Stimulated activated CD8-positive, alpha-beta memory T cell treated with anti-CD3 and anti-CD28 coated beads, Interleukin-12 subunit alpha, Interleukin-12 subunit beta, amount 100 ng/mL, for 24 hours (primary cell): ENCODE data around the gene PRKN.
"Not testable (repeated sequence)": the region's sequence is repeated elsewhere in the genome, so short reads cannot be mapped to it uniquely, and the experiment has no call there.

Source experiments
- DNase-seq: peaks from one replicate; pipeline ENCODE4 v3.0.0-alpha.2; 2020; ENCODE audit errors: extremely low read depth

The PRKN gene

DNA sequence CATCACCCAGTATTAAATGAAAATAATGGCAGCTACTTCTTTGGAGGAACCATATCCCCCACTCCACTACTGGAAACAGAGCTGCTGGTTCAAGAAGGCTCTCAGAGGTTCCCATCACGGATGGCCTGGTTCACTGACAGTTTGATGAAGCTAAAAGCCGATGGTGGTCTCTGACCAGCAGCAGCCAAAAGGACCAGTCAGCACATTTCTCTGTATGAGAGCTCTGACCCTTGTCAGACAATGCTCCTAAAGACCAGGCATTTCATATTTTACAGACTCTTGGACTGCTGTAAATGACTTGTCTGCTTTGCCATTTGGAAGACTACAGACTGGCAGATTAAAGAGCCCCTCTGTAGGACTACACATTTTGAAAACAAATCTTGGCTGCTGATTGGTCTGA, 16.6 kb downstream of the PRKN start:
- DNase-seq, result no peak

DNA sequence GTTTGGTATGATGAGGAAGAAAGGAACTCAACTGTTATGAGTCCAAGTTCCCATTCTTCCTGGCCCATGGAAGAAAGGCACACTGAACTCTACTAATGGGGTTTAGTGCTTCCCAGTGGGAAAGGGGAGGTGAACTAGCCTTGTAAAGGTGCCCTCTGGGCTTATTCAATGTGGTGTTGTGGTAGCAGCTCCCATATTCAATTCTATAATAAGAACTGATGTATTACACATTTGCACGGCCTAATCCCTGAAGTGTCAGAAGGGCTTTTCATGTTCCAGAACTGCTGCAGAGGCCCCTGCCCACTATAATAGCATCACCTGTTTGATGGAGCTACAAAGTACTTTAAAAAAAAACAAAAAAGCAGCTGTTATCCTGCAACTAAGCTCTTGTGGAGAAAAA, 17.1 kb downstream of the PRKN start:
- DNase-seq, result no peak

DNA sequence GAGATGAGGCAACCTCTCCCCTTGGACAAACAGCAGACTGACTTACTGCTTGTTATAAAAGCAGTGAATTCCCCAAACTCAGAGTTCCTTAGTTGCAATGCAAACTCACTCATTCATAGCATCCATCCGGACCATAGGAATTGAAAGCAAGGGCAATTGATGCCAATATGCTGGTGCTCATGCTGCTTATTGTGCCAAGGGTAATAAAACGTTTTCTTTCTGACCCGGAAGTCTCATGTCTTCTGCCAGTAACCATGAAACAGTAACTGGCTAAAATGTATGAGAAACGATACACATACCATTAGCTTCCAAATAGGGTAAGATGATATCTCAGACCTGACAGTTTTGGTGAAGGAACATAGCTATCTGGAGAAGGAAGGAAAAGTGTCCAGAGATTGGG, 18.1 kb downstream of the PRKN start:
- DNase-seq, result no peak

- DNase-seq, result no peak
Measured at GRCh38 chr6:162708971-162709370, 18.6 kb downstream of the PRKN start.

DNA sequence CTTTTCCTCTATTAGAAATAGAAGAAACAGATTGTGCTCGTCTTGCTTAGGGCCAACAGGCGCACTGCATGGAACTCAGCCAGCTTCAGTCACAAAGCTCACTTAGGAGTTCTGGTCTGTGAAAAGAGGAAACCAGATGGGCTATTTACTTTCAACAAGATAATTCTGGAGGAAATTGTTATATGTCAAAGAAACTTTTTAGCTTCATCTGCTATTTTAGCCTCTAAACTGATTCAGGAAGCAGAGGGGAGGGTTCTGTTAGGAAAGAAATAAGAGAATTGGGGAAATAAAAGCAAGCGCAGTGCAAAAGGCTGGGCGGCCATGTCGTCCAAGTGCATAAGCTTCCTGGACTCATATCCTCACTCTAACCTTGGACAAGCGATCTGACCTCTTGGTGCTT, 21.3 kb downstream of the PRKN start:
- DNase-seq, result no peak

DNA sequence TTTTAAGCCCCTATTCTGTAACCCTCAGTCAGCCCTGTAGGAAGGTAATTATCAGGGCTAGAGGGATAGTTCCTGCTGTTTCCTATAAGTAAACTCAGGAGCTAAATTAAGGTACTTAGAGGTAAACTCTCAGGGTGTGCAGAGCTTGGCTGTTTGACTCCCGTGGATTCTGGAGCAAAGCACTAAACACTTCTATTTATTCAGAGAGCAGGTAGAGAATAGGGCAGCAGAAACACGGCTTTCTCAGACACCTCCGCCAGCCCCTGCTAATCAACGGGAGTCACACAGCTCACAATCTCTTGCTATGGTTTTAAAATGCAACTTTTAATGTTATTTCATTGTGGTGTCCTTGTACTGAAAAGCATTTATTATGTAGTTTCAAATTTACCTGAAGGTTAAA, 21.8 kb downstream of the PRKN start:
- DNase-seq, result no peak

DNA sequence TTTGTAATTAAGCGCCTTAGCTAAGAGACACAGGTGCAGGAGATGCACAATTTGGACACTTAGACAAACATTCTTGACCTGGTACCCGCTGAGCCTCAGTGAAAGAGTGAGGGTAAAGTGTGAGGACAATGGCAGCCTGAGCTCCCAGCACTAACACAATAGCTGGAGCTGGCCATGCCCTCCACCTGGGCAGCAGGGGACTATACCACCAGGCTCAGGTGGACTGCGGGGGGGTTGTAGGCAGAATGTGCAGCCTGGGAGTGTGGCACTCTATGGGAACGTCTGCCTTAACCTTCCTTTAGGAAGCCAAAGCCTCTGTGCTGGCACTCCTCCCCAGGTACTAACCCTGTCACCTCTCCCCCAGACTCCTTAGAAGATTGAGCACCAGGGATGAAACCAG, 23.6 kb downstream of the PRKN start:
- DNase-seq, result no peak

- no peak for DNase-seq
Measured at GRCh38 chr6:162702446-162702845, 25.1 kb downstream of the PRKN start.

DNA sequence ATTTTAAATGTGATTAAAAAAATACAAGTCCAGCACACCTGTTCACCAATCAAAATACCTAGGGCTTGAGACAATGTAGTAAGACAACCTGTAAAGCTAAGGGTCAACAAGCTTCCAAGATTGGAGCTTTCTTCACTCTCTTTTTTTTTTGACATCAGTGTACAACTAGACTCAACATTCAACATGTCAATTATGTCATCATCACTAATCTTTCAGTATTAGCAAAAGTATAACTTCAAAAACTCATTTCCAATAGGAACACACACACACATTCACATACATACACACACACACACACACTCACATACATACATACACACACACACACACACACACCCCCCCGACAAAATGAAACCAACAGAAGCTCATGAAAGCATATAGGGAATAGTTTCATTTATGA, 26.0 kb downstream of the PRKN start:
- DNase-seq, result no peak

GRCh38 chr6:162700966-162701365, 26.6 kb downstream of the PRKN start:
- no peak for DNase-seq

DNA sequence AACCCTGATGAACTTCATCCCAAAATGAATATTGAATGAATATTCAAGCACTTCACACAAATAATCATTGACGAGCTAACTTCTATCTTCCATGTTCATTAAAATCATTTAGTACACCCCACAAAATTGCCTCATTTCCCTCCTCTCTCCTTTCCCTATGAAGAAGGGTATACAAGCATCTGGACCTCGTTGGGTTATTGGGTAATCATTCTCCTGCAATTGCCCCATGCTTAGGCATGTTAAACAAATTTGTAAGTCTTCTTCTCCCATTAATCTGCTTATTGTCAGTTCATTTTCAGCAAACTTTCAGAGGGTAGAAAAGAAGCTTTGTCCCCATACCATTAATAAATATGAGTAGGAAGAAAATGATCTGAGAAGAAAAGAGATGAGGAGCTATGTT, 27.6 kb downstream of the PRKN start:
- DNase-seq, result no peak

GRCh38 chr6:162698440-162698839, 29.1 kb downstream of the PRKN start:
- DNase-seq, result no peak

DNA sequence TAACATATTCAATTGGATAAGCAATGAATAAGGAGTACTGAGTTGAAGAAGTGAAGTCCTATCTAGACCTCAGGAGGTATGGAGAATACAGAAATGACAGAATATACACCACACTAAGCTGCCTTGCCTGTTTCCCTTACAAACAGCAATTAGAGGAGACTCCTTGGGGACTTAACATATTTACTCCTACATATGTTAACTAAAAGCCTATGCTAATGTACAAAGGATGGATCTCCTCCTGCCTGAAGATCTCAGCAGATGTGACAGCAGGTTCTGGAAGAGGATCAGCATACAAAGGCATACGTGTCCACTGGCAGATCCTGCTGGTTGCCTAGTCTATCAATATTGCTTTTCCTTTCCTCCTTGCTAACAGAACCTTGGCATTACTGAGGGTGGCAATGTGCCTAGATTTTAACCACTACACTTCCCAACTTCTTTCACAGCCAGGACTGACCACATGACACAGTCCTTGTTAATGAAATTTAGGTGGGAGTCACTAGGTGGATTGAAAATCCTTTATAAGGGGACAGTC, 29.6 kb downstream of the PRKN start:
- no peak for DNase-seq

DNA sequence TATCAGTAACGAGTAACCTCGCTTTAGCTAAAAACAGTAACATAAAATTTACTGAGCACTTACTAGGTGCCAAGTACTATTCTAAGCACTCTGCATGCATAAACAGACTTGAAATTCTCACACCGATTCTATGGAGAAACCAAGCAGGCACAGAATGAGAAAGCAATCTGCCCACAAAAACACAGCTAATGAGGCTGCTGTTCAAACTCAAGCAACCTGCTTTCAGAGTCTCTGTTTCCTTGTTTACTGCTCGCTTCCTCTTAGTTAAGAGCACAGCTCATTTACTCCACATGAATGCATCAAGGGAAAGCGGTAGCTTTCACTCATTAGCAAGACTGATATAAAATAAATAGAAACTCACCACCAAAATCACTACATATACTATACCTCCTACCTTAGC, 37.4 kb downstream of the PRKN start:
- DNase-seq, result no peak

- no peak for DNase-seq
Measured at GRCh38 chr6:162688751-162689345, 38.7 kb downstream of the PRKN start.

- DNase-seq, result no peak
Measured at GRCh38 chr6:162685586-162685985, 42.0 kb downstream of the PRKN start.

- DNase-seq, result no peak
Measured at GRCh38 chr6:162684961-162685360, 42.6 kb downstream of the PRKN start.

DNA sequence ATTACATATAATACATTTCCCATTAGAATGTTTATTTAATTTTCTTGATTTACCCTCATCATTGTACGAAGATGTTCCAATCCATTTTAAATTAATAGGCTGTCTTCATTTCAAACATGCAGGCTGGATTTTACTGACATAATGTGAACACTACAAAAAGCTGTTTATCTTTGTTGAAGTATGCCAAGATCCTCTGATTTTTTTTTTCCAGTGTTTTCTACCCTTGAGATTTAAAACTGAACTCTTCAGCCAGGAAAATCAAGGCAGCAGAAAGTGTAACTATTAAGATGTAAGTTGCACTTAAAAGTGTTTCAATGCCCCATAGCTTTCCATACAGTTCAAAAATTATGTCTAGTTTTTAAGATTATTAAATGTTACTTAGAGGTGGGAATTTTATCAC, 43.5 kb downstream of the PRKN start:
- DNase-seq, result no peak

DNA sequence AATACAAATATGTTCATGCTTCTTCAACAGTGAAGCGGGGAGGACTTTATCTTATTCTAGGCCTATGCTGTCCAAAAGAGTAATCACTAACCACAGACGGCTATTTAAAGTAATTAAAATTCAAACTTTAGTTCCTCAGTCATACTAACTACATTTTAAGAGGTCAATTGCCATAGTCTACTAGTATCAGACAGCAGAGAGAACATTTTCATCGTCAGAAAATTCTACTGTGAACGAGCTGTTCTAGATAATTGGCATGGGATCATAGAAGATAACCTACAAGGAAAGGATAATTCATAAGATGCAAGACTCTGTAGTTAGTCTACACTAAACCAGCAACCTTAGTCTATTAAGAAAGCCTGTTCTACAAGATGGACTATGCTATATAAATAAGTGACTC, 44.4 kb downstream of the PRKN start:
- no peak for DNase-seq

DNA sequence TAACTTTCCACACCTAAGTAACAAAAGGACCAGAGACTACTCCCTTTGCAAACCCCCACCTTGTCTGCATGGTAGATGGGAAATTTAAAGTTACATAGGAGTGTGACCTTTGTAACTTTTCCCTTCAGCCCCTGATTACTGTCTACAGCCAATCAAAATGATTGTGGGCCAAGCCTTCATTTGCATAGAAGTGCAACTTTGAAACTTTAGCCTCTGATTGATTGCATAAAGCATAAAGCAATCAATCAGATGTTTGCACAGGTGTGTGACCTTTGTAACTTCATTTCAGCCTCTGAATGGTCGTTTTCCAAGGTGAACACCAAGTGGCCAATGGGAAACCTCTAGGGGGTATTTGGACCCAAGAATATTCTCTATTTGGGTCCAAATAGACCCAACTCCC, 46.1 kb downstream of the PRKN start:
- DNase-seq, result no peak

DNA sequence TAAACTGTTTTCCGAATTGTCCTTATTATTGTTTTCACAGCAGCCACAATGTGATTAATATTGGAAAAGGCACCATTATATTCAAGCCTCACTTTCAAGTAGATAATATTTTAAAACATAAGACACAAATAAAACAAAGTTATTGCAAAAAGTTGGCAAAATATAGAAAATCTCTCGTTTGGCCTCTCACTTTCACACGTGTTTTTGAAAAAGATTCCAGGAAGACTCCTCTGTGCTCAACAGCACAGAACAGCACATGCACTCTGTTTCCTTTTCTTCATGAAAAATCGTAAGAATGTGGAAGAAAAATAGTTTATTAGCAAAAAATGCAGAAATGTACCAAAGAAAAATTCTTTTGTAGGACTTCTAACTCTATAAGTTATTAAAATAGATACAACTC, 46.7 kb downstream of the PRKN start:
- DNase-seq, result no peak

GRCh38 chr6:162680367-162680766, 47.2 kb downstream of the PRKN start:
- DNase-seq, result no peak

DNA sequence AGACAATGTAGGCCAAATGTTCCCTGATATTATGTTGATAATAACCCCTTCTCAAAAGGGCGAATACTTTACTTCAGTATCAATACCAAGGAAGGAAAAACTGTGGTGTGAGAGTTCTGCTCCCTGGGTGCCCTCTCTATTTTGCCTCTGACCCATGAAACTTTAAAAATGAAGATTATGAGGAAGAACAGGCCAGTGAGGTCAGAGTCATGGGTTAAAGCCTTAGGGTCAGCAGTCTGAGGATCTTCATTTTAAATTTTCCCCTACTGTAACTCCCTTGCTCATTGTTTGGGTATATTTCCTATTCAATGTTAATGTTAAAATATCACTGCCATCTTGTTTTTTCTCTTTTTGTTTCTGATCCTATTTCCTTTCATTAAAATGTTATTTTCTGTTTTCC, 47.9 kb downstream of the PRKN start:
- DNase-seq, result no peak

- not testable (repeated sequence) for DNase-seq
Measured at GRCh38 chr6:162678896-162679295, 48.7 kb downstream of the PRKN start.
